ENCODE data around the gene RGPD3.
"Not testable (repeated sequence)": the region's sequence is repeated elsewhere in the genome, so short reads cannot be mapped to it uniquely, and the experiment has no call there.

RGPD3 gene

DNA sequence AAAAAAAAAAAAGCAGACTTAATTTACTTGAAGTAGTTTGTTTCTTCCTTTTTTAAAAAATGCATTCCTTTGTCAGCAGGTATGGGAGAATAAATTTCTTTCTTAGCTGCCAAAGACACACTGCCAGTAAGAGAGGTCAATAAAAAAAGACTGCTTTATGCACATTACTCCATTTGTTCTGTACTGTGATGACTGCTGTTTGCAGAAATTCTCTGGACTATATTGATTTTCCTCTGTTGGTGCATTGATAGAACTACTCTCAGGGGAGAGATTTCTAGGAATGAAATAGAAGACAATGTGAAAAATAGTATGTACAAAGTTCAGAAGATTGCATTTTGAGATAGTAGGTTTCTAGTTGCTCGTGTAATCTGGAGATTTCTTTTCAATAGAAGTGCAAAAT lies 11.3 kb upstream of the RGPD3 start:
- not testable (repeated sequence) for DNase-seq

DNA sequence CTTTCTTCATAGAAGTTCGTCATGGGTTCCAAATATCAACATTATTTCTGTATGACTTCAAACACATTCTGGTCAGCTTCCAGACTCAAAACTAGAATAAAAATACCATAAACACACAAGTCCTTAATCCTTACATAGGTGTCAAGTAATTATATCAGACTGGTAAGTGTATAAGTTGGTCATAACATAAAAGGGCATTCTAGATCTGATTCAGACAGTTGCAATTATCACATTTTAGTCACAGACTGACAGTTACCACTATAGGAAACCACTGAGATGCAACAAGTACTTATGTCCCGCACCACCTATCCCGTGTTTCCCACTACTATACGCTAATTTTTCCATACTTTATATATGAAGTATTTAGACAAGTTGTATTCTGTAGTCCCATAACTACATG lies 9.4 kb upstream of the RGPD3 start:
- not testable (repeated sequence) for DNase-seq

DNA sequence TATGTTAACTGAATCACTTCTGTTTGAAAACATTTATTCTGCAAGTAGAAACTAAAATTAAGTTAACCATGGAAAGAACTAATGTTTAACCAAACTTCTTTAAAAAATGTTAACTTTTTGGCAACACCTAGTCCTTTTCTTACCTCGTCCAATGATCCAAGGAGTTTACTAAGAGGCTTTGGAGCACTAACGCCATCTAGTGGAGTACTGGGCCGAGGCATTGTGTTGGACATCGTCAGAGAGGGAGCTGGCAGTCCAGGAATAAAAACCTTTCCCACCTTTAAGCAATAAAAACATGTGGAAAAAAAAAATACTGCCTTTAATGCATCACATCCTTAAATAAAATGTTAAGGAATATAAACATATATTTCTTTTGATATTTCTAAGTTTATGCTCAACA lies 2.4 kb upstream of the RGPD3 start:
- DNase-seq, result peak; percentile 39 to 55

GRCh38 chr2:106467516-106467915 lies 697 bp downstream of the RGPD3 start:
- DNase-seq, result not testable (repeated sequence)

DNA sequence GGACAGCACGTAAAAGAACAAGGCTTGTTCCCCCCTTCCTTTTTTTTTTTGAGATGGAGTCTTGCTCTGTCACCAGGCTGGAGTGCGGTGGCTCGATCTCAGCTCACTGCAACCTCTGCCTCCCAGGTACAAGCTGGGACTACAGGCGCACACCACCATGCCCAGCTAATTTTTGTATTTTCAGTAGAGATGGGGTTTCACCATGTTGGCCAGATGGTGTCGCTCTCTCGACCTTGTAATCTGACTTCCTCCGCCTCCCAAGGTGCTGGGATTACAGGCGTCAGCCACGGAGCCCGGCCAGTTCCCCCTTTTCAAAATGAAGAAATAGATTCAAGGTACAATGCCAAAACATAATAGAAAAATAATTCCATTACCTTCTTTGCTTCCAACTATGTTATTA lies 6.3 kb downstream of the RGPD3 start:
- DNase-seq, result peak in 1 of 2 donors; percentile 11

DNA sequence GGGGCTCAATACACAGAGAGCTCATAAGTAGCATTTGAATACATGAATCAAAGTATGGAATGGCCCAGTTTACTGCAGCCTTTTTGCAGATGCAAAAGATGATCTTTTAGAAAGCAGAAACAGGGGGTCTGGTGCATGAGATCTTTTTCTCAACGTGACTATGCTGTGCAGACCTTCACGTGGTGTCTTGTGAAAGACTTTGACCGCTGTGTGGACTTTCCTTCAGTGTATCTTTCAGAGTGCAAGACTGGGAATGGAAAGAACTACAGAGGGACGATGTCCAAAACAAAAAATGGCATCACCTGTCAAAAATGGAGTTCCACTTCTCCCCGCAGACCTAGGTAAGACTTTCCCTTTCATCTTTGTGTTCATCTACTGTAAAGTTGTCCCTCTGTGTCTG lies 77.5 kb downstream of the RGPD3 start:
- DNase-seq, result not testable (repeated sequence)

DNA sequence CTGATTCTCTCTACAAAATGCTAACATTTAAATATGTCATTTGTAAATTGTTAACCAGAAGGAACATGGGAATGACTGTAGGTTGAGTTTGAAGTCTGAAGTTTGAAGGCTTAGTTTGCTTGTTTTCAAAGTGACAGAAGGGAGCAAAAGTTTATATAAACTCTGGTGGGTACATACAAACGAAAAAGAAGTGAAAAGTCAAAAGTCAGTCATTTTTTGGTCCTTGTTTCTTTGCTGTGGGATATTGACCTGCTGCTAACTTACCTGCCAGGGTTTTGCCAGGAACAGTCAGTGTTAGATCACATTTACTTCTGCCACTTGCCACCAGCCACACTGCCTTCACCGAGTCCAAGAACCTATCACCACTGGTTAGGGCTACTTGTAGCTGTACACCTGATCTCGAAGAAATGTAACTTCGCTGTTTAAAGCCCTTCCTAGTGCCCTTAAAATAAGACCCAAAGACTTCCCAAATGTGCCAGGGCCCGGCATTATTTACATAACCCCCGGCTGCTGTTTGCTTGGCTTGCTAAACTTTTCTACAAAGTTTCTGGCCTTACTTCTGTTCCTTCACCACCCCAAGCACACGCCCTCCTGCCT lies 79.3 kb downstream of the RGPD3 start:
- not testable (repeated sequence) for DNase-seq

DNA sequence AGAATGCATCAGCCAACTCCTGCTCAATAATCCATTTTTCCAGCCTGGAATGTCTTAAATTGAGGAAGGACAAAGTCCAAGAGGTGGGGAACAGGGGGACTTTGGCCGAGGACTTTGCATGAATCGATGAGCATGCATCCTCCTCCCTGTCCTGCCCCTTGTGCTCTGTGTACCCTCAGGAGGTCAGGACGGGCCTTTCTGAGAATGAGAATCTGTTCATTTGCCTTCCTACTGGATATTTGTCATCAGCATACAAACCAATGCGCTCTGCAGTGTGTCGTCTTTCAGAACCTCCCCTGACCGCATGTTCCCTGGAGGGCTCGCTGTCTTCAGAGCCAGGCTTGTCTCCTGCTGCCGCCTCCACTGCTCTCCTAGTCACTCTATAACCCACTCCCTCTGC lies 83.7 kb downstream of the RGPD3 start:
- not testable (repeated sequence) for DNase-seq

GRCh38 chr2:106381867-106382266 lies 86.3 kb downstream of the RGPD3 start:
- DNase-seq, result not testable (repeated sequence)

- DNase-seq, result not testable (repeated sequence)
Measured at GRCh38 chr2:106379567-106379966, 88.6 kb downstream of the RGPD3 start.

- DNase-seq, result not testable (repeated sequence)
Measured at GRCh38 chr2:106369182-106369581, 99.0 kb downstream of the RGPD3 start.

- DNase-seq, result no peak
Measured at GRCh38 chr2:106366204-106366885, 101.9 kb downstream of the RGPD3 start.

- DNase-seq, result no peak
Measured at GRCh38 chr2:106363791-106364190, 104.4 kb downstream of the RGPD3 start.

DNA sequence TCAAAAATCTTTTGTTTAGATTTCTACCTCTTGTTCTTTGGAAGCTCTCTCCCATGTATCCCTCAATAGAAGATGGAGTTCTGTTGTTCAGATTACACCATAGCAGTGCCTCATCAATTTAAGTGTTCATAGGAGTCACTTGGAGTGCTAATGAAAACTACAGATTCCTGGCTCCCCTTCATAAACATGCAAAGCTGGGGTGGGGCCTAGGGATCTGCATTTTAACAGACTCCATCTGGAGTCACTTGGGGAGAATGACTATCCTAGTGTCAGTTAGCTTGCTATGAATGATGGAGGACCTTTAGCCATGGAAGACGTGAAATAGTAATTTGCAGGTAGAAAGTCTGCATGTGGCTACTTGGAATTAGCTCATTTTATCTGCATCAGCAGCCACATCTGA lies 105.4 kb downstream of the RGPD3 start:
- no peak for DNase-seq

DNA sequence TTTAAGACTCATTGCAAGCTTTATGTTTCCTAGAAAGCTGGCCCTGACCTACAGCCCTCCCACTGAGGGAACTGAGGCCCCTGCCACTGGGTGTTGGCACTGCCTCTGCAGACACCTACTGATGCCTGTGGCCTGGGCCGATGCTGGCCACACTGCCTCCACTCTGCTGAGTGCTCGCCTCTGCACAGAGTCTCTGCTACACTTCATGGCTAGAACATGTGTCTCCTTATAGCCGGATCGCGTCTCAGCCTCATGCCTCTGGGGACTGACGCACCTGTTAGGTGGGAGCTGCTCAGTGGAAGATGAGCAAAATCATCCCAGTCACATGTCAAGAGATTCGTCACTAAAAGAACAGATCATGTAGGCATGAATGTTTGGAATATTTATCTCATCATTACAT lies 108.7 kb downstream of the RGPD3 start:
- no peak for DNase-seq

GRCh38 chr2:106358521-106358920 lies 109.7 kb downstream of the RGPD3 start:
- no peak for DNase-seq

DNA sequence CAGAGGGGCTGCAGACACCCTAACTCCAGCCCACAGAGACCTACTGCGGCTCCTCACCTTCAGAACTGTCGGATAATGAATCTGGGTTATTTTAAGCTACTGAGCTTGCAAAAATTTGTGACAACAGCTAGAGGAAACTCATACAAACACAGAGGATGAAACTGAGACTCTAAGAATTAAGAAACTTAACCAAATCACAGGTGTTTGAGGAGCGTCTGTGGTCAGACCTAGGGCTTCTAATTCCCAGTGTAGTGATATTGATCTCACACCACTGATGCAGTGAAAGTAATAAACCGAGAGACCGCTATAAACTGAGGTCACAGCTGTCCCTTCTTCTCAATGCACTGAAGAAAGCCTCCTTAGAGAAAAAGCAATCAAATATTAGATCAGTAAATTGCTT lies 110.1 kb downstream of the RGPD3 start:
- no peak for DNase-seq

DNA sequence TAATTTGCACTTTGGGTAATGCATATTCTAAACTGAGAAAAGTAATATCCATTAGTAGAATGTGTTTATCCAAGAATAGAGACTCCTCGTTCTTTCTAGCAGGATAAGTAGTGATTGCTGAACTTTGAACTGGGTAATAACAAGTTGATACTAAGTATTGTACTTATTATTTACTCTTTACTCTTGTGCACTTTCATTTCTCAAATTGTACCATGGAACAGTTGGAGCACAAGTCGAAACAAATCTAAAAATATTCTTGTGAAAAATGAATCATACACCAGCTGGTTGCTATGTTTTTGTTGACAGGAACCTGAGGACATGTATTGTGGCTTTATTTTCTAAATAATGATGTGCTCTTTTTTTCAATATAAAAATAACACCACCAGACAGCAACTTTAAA lies 111.9 kb downstream of the RGPD3 start:
- DNase-seq, result no peak

DNA sequence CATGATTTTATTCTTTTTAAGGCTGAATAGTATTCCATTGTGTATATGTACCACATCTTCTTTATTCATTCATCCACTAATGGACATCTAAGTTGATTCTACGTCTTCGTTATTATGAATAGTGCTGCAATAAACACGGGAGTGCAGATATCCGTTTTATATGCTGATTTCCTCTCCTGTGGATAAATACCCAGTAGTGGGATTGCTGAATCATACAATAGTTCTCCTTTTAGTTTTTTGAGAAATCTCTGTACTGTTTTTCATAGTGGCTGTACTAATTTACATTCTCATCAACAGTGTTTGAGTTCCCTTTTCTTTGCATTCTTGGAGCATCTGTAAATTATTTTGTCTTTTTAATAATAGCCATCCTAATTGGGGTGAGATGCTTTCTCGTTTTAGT lies 114.5 kb downstream of the RGPD3 start:
- DNase-seq, result no peak

GRCh38 chr2:106350980-106351379 lies 117.2 kb downstream of the RGPD3 start:
- no peak for DNase-seq

- no peak for DNase-seq
Measured at GRCh38 chr2:106344302-106344701, 123.9 kb downstream of the RGPD3 start.

- DNase-seq, result no peak
Measured at GRCh38 chr2:106343274-106343673, 124.9 kb downstream of the RGPD3 start.

- no peak for DNase-seq
Measured at GRCh38 chr2:106342831-106343251, 125.4 kb downstream of the RGPD3 start.

- DNase-seq, result no peak
Measured at GRCh38 chr2:106341666-106342065, 126.5 kb downstream of the RGPD3 start.

Measured in CD4-positive, alpha-beta T cell treated with Interleukin-1 beta for 1 hour (primary cell).